Measurements from ENCODE around the gene EXOC2.
A peak's percentile ranks its signal among the peaks of the same experiment; 100 is the strongest.

Gene EXOC2

GRCh38 chr6:467671-468082 lies 225.3 kb downstream of the EXOC2 start:
- Histone ChIP-seq H3K79me2 (ENCODE audit: low read length) (peaks cover 2% of the 10 kb centered on the region), H2AFZ (ENCODE audit: low read depth, low read length) (no peak overlapping the region), H3K27ac (ENCODE audit: low read length) (peak overlapping the region; percentile 85; the same call in 1 of the 2 replicates), H3K4me2 (ENCODE audit: low read length) (no peak overlapping the region), H3K4me3 (ENCODE audit: low read length) (no peak overlapping the region), H4K20me1 (ENCODE audit: insufficient read depth, low read length) (no peaks in the 10 kb centered on the region), H3K36me3 (replicated peaks; ENCODE audit: low read depth, low read length) (no peaks in the 10 kb centered on the region), H3K4me1 (ENCODE audit: low read length) (peaks cover 46% of the 10 kb centered on the region), H3K9ac (ENCODE audit: low read length) (no peak overlapping the region), H3K9me3 (ENCODE audit: insufficient read depth, low read length) (no peaks in the 10 kb centered on the region), H3K27me3 (ENCODE audit: low read depth, low read length) (no peaks in the 10 kb centered on the region)
- TF ChIP-seq CTCF (IDR thresholded peaks at IDR 0.05; ENCODE audit: low read depth, low read length), result no peak
- no peak for TF ChIP-seq EZH2phosphoT487 (IDR thresholded peaks at IDR 0.05; ENCODE audit: low read depth)

- Histone ChIP-seq H3K4me3 (ENCODE audit: low read length) (no peak overlapping the region), H3K9me3 (ENCODE audit: insufficient read depth, low read length) (no peaks in the 10 kb centered on the region), H3K9ac (ENCODE audit: low read length) (no peak overlapping the region), H2AFZ (ENCODE audit: low read depth, low read length) (no peak overlapping the region), H3K4me2 (ENCODE audit: low read length) (no peak overlapping the region), H3K27ac (ENCODE audit: low read length) (no peak overlapping the region), H3K36me3 (replicated peaks; ENCODE audit: low read depth, low read length) (no peaks in the 10 kb centered on the region), H3K27me3 (ENCODE audit: low read depth, low read length) (no peaks in the 10 kb centered on the region), H4K20me1 (ENCODE audit: insufficient read depth, low read length) (no peaks in the 10 kb centered on the region), H3K4me1 (ENCODE audit: low read length) (peaks cover 41% of the 10 kb centered on the region), H3K79me2 (ENCODE audit: low read length) (no peaks in the 10 kb centered on the region)
- no peak for TF ChIP-seq EZH2phosphoT487 (IDR thresholded peaks at IDR 0.05; ENCODE audit: low read depth)
- TF ChIP-seq CTCF (IDR thresholded peaks at IDR 0.05; ENCODE audit: low read depth, low read length), result no peak
These were observed 225.8 kb downstream of the EXOC2 start for GRCh38 chr6:467111-467510.

GRCh38 chr6:466564-466963 lies 226.4 kb downstream of the EXOC2 start:
- Histone ChIP-seq H3K4me3 (ENCODE audit: low read length) (no peak overlapping the region), H3K36me3 (replicated peaks; ENCODE audit: low read depth, low read length) (no peaks in the 10 kb centered on the region)

More at GRCh38 chr6:466564-466963, 226.4 kb downstream of the EXOC2 start:
- Histone ChIP-seq H3K27me3 (ENCODE audit: low read depth, low read length) (no peaks in the 10 kb centered on the region), H2AFZ (ENCODE audit: low read depth, low read length) (no peak overlapping the region), H4K20me1 (ENCODE audit: insufficient read depth, low read length) (no peaks in the 10 kb centered on the region), H3K4me1 (ENCODE audit: low read length) (peaks cover 35% of the 10 kb centered on the region), H3K27ac (ENCODE audit: low read length) (no peak overlapping the region), H3K9me3 (ENCODE audit: insufficient read depth, low read length) (no peaks in the 10 kb centered on the region), H3K9ac (ENCODE audit: low read length) (no peak overlapping the region), H3K79me2 (ENCODE audit: low read length) (no peaks in the 10 kb centered on the region), H3K4me2 (ENCODE audit: low read length) (no peak overlapping the region)
- TF ChIP-seq CTCF (IDR thresholded peaks at IDR 0.05; ENCODE audit: low read depth, low read length) (no peak), EZH2phosphoT487 (IDR thresholded peaks at IDR 0.05; ENCODE audit: low read depth) (no peak)
